Activated naive CD4-positive, alpha-beta T cell (primary cell): ENCODE measurements around the gene PPME1.

ENCODE experiments used
- DNase-seq, 4 experiments: peaks; one replicate each; lab custom pipeline; 2025; lab: John Stamatoyannopoulos, UW

Gene PPME1

DNA sequence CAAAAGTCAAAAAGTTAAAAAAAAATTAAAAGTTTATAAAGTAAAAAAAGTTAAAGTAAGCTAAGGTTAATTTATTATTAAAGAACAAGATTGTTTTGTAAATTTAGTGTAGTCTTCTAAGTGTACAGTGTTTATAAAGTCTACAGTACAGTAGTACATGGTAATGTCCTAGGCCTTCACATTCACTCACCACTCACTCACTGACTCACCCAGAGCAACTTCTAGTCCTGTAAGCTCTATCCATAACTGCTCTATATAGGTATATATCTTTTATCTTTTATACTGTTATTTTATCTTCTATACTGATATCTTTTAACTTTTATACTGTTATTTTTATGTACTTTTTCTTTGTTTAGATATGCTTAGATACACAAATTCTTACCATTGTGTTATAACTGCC lies 11.4 kb upstream of the PPME1 start:
- no peak for DNase-seq

DNA sequence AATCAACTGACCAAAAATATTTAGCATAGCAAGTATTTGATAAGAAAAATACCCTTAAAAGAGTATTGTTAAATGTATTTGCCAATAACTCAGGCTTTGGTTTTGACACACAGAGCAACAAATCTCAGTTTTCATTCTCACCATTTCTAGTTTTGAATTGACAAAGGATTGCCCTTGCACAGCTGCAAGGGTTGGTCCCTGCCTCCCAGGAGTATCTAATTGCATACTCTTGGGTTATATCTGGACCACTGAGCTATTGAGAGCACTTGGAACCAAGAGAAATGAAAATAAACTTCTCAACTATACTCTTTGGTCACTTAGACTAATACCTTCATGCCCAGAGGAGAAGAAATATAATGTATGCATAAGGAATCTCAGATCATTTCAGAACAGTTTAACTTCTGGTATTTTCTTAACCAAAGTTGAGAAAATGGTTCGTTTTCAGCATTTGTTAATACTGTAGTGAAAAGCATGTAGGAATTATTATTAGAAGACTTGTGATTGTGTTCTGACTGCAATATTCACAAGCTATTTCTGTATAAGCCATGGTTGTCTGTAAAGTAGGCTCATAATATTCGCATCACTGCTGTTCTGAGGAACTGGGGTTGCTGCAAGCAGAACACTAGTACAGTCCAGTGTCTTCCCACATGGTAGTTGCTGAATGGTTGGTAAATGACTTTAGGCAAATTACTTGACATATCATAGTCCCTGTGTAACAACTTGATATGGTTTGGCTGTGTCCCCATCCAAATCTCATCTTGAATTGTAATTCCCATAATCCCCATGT lies 8.2 kb upstream of the PPME1 start:
- DNase-seq = no peak

DNA sequence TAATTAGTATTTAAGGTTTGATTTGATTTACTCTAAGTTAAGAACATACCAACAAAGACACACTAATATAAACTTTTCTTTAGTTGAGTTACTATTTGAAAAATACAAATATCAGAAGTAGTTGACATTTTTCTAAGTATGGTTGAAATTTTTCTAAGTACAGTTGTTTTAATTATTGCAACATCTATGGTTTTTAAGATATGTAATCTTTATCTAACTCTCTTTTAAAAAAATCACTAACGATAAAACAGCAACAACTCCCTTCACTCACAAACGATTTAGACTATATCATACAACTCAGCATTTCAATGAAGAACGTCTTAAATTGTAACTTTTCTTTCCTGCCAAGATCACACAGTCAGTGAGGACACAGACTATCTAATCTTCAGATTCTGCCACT lies 2.3 kb upstream of the PPME1 start:
- DNase-seq = no peak

DNA sequence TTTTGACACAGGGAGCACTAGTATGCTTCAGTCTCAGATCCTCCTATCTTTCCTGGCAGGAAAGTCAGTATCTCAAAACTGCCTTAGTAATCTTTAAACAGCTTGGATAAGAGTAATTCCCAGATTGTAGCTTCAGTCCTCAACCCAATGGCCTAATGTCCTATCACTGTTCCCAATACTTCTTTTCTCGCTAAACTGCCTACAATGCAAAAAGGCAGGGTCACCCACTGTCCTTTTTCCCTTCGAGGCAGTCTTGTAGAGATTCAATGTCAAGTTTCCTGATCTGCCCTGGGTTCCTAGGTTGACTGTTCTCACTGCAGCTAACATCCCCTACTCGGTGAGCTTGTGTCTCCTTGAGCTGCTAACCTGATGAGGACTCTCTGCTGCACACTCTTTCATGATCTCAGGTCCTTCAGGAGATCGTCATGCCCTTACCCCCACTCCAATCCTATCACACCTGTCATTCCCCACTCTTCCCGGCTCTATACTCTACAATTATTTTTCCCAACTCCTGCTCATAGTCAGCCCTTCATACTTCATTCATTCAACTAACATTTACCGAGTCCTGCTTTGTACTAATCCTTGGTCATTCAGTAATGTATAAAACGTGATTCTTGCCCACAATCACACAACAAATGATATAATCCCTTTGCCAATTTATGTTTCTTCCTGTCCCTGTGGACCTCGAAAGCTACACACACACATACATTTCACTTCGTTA lies 1.2 kb upstream of the PPME1 start:
- DNase-seq = no peak

DNA sequence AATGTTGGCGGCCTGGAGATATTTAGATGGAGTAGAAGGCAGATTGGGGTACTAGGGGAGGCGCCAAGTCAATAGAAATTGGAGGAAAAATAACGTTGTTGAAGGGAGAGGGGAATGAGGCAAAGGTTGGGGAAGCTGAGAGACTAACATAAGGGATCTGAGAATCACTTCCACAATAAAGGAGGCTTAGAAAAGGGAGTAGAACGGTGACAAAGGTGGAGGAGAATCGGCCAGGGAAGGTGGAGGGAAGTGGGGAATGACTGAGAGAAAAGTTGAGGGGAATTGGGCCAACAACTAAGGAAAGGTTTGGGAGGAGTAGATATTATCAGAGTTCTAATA lies 510 bp downstream of the PPME1 start:
- DNase-seq = no peak

DNA sequence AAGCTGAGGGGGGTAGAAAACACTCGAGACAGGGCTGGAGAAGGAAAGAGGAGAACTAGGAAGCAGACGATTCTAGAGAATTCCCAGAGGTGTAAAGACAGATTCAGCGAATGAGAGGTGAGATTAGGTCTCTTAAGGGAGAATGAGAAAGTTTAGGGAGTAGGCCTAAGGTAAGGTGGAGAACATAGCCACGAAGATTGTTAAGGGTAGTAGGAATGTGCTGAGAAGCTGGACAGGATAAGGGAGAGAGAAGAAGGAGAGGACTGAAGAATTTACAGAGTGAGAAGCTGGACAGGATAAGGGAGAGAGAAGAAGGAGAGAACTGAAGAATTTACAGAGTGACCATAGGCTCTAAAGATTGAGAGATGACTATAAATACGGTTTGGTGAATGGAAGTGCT lies 908 bp downstream of the PPME1 start:
- no peak for DNase-seq

DNA sequence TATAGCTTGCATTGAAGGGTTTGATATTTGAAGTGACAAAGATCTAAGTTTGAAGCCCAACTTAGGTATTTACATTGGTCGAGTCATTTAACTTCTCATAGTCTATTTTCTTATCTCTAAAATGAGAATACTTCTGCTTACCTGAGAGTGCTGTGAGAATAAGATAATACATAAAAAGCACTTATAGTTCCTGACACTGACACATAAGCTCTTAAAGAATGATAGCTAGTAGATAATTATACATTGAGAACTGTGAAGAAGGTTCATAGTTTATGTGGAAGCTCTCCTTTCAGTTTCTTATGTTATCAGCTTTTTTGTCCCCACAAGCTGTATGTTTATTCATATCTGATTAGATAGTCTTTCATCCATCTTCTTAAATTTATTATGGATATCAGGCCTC lies 4.8 kb downstream of the PPME1 start:
- DNase-seq = no peak

DNA sequence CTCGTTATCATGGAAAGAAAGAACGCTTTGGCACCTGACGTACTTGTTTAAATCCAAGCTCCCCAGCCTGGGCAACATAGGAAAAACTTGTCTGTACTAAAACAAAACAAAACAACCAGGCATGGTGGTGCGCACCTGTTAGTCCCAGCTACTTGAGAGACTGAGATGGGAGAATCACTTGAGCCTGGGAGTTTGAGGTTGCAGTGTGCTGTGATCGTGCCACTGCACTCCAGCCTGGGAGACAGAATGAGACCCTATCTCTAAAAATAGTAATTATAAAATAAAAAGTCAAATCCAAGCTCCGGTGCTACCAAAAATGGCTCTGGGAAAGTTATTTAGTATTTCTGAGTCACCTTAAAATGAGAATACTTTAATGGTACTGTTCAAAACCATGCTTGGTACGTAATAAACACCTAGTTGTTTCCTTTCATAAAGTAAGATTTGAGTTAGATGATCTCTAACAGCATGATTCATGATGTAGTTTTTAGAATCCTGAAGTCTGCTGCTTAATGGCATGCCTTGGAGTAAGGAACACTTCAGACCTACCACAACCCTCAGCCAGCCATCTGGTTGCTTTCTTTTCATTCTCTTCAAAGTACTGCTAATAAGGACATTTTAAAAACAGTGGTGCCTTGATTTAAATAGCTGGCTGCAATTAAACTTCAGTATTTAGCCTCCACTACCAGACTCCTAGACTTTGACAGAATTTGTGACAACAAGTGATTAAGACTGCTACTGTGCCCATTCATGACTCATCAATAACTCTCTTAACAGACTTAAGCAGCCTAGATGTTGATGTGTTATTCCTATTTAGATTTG lies 8.4 kb downstream of the PPME1 start:
- DNase-seq = no peak

DNA sequence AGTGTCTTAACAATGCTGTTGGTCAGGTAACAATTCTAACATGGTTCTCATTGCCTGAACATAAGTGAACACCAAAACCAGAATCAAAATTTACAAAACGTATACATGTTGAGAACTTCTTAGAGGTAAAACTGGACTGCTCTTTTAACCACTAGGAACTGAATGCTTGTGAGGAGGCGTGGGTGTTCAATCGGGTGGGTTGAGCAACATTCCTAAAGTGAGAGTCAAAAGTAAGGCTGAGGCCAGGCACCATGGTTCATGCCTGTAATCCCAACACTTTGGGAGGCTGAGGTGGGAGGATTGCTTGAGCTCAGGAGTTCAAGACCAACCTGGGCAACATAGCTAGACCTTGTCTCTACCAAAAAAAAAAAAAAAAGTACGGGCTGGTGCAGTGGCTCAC lies 11.5 kb downstream of the PPME1 start:
- DNase-seq = no peak

DNA sequence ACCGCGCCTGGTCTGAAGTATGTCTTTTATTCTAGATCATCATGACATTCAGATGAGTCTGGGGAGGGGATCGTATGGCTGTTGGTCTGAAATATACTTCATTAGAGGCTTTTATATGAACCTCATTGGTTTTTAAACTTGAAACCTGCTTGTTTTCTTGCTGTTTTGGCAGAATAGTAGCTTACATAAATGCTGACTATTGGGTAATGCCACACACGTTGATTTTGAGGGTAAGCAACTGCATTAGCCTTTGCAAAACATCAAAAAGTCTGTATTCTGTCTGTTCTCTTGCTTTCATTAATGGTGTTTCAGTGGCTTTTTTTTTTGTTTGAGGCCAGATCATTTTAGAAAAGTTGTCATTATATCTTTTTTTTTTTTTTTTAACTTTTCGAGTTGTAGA lies 14.2 kb downstream of the PPME1 start:
- no peak for DNase-seq

DNA sequence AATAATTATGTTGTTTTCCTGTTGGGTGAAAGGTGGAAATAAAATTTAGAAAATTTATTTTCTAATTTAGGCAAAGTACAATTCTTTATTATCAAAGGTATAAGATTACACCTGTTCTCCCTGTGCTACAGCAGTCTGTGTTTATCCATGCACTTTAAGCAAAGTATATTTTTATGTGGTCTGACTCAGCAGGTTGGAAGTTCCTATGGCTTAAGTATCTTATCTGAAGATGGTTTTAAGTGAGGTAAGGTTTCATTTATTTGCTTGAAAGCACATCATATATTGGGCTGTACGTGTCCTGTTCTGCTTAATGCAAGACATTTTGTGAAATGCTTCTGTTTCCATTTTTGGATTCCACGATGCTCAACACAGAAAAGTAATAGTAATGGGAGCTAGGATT lies 14.6 kb downstream of the PPME1 start:
- DNase-seq = no peak

DNA sequence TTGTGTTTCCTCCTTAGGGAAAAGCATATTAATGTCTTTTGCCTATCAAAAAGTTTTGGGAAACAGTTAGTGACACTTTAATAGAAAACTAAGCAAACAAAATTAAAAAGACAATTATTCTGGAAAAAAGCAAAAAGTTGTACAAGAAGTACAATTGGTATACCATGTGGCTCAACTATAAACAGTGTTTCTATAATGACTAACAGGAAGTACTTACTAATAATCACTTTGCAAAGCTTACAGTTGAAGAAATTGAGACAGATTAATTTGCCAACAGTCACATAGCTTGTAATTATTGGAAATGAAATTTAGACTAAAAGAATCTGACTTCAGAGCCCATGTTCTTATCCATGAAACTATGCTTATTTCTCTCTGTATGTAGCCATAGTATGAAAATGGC lies 24.7 kb downstream of the PPME1 start:
- DNase-seq = no peak

DNA sequence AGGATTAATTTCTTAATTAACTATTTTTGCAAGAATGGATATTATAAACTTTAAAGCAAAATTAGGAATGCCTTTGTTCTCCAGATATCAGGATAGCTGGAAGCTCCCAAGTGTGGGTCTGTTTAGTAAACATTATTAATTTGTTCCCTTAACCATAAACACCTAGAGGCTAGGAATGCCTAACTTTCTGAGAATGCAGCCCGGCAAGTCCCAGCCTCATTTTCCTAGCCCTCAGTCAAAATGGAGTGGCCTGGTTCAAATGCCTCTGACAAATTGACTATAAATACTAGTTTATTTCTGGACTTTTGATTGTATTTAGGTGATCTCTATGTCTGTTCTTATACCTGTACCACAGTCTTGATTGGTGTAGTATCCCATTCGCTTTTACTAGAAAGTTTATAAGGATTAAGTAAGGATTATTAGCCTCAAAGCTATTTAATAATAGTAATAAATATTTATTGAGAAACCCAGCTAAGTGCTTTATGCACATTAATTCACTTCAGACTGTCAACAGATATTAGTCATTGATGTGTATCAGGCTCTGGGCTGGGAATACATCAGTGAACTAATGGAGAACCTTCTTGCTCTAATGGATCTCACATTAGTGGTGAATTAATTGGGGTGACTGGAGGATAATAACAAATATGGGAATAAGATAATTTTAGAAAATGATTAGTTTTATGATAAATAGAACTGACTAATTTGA lies 25.8 kb downstream of the PPME1 start:
- DNase-seq = no peak

DNA sequence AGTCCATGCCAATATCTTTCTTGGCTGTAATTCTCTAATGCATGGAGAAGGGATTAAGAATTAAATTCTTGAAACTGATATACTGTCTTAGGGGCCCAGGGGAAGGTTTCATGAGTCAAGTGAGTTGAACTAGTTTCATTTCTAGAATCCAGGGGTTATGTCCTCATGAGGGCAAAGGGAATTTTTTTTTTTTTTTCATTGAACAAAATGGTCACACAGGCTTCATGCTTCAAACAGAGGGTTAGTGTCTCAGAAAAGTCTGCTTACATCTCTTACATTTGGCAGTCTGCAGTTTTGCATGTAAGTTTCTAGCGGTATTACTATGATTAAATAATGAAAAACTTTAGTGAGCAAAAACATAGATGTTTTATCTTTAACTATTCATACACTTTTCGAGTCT lies 32.9 kb downstream of the PPME1 start:
- DNase-seq = no peak

DNA sequence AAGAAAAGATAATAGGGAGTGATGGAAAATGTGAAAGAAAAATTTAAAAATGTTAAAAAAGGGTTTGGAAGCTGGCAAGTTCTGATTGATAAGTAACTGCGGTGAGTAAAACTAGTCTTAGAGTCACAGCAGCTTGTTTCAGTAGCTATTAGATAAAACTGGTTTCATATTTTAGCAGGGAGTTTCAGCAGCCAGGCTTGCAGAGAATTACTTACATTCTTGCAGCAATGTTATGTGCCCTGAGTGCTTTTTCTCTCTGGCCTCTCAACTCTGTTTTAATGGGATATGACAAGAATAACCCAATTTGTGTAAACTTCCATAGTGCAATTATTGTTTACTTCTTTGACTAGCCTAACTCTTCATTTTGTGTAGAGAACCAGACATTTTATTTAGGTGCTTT lies 33.6 kb downstream of the PPME1 start:
- DNase-seq = no peak

DNA sequence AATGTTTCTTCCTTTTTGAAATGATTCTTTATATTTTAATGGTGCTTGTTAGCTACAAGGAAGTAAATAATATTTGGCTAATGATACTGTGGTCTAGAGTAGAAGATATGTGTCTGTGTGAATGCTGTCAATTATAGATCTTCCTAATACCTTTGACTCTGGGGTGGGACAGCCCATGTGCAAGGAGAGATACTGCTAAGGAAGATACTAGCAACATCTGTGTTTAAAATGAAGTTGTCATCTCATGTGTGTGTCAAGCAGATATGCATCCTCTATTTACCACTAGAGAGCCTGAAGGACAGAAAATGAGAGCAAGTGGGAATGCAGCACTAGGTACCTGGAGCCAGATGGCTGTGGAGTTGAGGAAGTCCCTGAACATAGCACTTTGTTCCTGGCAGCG lies 34.1 kb downstream of the PPME1 start:
- DNase-seq = no peak

DNA sequence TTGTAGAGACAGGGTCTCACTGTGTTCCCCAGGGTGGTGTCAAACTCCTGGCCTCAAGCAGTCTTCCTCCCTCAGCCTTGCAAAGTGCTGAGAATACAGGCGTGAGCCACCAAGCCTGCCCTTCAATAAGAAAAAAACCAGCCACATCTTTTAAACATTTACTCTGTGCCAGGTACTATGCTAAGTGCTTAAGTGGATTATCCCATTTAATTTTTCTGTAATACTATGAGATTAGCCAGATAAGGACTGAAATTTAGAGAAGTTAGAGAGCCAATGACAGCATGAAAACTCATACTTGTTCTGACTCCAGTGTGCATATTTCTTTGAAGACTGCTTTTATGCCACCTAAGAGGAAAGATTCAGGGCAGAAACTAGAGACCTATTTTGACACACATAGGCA lies 35.7 kb downstream of the PPME1 start:
- no peak for DNase-seq

DNA sequence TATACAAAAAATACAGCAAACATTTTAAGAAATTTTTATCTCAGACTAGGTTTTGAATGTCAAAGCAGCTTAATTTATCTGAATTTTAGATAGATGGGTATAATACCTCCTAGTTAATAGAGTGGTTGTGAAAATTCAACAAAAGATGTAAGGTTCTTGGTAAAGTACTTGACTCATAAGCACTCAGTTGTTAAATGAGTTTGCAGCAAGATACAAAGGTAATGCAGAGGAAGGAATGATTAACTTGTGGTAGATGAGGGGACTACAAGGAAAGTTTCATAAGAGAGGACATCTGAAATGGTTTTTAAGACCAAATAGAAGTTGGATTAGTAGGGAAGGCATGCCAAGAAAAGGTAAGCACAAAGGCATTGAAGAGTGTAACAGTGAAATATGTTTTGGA lies 37.4 kb downstream of the PPME1 start:
- DNase-seq = no peak

DNA sequence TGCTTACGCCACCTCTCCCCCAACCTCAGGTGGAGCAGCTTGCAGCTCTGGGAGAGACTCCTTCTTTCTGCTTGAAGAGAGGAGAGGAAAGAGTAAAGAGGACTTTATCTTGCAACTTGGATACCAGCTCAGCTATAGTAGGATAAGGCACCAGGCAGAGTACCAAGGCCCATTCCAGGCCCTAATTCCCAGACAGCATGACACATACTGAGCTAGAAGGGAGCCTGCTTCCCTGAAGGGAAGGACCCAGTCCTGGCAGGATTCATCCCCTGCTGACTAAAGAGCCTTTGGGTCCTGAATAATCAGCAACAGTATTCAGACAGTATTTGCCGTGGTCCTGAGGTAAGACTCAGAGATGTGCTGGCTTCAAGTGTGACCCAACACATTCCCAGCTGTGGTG lies 41.4 kb downstream of the PPME1 start:
- DNase-seq = no peak

DNA sequence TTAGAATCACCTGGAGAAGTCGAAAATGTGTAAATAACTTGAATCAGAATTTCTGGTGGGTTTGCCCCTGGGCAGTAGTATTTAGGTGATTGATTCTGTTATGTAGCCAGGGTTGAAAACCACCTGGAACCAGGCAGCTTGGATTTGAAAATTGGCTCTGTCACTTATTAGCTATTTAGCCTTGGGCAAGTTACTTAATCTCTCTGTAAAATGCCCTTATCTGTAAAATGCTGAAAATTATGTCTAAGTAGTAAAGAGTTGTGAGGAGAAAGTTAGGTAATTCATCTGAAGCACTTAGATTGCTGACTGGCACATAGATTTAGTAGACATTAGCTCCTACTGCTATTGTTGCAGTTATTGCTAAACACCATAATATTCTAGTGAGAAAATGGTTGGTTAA lies 49.3 kb downstream of the PPME1 start:
- no peak for DNase-seq

DNA sequence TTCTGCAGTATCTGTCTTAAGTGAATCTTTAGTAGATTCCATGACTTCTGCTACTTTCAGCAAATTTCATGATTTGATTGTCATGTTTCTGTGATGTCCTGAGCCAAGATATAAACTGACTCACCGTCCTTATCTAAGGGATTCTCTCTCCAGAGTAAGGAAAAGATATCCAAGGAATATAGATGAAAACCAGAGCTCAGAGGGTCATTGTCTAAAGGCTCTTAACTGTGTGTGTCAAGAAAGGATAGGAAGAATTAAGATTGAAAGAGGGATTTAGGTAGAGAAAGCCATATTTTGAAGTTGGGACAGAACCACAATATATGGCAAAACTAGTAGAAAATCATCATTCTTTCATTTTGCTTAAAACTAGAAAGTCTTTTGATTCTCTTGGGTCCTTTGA lies 50.7 kb downstream of the PPME1 start:
- no peak for DNase-seq

DNA sequence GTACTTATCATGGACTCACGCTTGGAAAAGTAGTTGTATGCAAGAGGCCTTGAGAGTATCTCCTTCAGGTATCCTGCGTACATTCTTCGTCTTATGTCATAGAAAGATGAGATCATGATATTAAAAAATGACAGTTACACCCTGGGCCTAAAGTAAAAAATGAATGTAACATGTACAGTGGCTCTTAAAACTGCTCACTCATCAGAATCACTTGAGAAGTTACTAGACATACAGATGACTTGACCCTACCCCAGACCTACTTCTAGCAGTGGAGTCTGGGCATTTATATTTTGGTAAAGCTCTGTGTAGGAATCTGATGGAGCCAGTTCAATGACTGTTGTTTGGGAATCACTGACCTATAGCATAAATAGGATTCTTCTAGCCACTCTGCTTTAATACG lies 54.5 kb downstream of the PPME1 start:
- DNase-seq = no peak

DNA sequence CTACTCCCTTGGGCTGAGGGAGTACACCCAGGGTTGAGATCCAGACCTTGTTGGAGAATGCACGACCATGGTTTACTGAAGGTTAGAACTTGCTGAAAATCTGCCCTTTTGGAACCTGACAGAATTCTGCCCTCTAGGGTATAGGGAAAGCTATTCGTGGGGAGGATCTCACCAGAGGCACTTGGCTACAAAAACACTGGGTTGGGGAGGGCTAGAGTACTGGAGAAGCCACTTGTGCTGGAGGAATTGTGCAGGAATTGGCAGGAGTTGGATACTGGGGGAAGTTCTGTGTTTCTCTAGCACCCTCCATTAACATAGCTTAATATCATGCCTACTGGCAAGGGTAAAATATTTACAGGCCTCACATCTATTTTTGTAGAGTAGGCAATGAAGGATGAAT lies 55.8 kb downstream of the PPME1 start:
- no peak for DNase-seq
